ENCODE measurements around the gene EXOC6B. TPM values are rescaled to one million over a fixed set of nuclear protein-coding genes. Genes with fewer than 3 reads are reported as not detected.

EXOC6B gene
- total RNA-seq, 2 donors from 2014 or later = 11.7 to 12.9 TPM

DNA sequence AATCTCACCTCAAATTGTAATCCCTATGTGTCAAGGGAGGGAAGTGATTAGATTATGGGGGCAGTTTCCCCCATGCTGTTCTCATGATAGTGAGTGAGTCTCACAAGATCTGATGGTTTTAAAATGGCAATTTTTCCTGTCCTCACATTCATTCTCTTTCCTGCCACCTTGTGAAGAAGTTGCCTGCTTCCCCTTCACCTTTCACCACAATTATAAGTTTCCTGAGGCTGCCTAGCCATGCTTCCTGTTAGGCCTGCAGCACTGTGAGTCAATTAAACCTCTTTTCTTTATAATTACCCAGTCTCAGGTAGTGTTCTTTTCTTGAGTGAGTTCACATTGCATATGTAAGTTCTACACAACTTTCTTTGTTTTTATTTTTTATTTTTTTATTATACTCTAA lies 271.5 kb downstream of the EXOC6B start:
- no peaks in the 10 kb centered on the region for H3K9me3 ChIP-seq
- H3K27me3 ChIP-seq = no peaks in the 10 kb centered on the region
- ATAC-seq (no peak), DNase-seq (no peak)
- no peak overlapping the region for H3K4me3 ChIP-seq
- H3K27ac ChIP-seq = no peak overlapping the region
- no peaks in the 10 kb centered on the region for H3K36me3 ChIP-seq (replicated peaks in 1 of 2; ENCODE audit: insufficient read depth in 1 of 2, low read depth in 2 of 2)
- H3K4me1 ChIP-seq = peaks cover 3% of the 10 kb centered on the region
- intact Hi-C loops (cut with DNase I) = no loop called here
- no peak for TF ChIP-seq POLR2A (IDR thresholded peaks at IDR 0.05)
- TF ChIP-seq, protein P1, sequence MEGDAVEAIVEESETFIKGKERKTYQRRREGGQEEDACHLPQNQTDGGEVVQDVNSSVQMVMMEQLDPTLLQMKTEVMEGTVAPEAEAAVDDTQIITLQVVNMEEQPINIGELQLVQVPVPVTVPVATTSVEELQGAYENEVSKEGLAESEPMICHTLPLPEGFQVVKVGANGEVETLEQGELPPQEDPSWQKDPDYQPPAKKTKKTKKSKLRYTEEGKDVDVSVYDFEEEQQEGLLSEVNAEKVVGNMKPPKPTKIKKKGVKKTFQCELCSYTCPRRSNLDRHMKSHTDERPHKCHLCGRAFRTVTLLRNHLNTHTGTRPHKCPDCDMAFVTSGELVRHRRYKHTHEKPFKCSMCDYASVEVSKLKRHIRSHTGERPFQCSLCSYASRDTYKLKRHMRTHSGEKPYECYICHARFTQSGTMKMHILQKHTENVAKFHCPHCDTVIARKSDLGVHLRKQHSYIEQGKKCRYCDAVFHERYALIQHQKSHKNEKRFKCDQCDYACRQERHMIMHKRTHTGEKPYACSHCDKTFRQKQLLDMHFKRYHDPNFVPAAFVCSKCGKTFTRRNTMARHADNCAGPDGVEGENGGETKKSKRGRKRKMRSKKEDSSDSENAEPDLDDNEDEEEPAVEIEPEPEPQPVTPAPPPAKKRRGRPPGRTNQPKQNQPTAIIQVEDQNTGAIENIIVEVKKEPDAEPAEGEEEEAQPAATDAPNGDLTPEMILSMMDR (IDR thresholded peaks at IDR 0.05) = no peak

DNA sequence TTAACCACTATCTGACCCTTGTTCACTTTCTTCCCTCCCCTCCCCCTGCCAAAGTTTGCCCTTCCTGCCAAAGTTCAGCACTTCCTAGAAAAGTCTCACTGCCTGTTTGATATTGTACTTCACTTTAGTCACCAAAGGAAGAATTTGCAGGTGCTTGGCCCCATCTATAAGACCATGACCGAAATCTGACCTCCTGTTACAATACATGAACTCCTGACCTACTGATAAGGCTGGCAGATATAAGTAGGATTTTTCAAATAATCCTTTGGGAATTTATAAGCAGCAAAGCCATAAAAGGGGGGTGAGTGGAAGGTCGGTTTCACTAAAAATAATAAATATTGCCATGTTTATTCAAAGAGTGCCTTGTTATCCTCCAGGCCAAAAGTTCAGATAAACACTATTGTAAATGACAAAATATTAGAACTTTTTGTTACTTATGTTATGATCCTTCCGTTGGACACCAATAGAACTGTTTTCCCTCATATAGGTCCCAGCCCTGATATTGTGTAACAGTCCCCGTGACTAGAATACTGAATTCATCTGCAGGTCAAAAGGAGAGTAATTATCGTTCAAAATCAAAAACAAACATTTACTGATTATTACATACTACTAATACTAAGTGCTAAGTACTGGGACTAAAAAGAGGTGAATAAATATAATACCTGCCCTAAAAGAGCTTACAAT lies 277.6 kb downstream of the EXOC6B start:
- no peak for DNase-seq
- Histone ChIP-seq H3K27ac (no peak overlapping the region), H3K36me3 (replicated peaks in 1 of 2; ENCODE audit: insufficient read depth in 1 of 2, low read depth in 2 of 2) (no peaks in the 10 kb centered on the region), H3K4me3 (no peak overlapping the region), H3K9me3 (no peaks in the 10 kb centered on the region), H3K27me3 (no peaks in the 10 kb centered on the region), H3K4me1 (no peaks in the 10 kb centered on the region)
- no peak for TF ChIP-seq POLR2A (IDR thresholded peaks at IDR 0.05)
- TF ChIP-seq, protein P1 (IDR thresholded peaks at IDR 0.05) = no peak
- 45 to 61% methylated on average over 5 of the region's 5 CpGs for WGBS, 2 donors
- no peak for ATAC-seq
- intact Hi-C loops (cut with DNase I) = no loop called here

DNA sequence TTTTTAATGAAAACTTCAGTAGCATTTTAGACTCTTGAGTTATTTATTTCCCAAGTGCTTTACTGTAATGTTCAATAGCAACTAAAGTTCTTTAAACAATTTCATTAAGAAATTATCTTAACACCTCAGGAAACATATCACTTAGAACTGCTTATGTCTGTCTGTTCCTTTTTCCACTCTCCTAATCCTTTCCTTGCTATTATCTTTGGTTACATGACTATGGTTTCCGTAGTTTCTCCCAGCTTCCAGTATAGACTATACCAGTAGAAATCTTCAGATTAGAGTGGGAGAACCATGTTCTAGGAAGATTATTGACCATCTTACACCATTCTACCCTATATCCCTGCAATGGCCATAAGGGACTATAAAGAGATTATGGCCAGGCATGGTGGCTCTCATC lies 280.0 kb downstream of the EXOC6B start:
- Histone ChIP-seq H3K4me3 (no peak overlapping the region), H3K27me3 (no peaks in the 10 kb centered on the region), H3K4me1 (no peaks in the 10 kb centered on the region), H3K36me3 (replicated peaks in 1 of 2; ENCODE audit: insufficient read depth in 1 of 2, low read depth in 2 of 2) (no peaks in the 10 kb centered on the region), H3K27ac (no peak overlapping the region), H3K9me3 (no peaks in the 10 kb centered on the region)
- TF ChIP-seq, protein P1 (IDR thresholded peaks at IDR 0.05) = no peak
- no peak for TF ChIP-seq POLR2A (IDR thresholded peaks at IDR 0.05)
- DNase-seq = no peak
- ATAC-seq = no peak
- intact Hi-C loops (cut with DNase I) = no loop called here
- WGBS, 2 donors = 100% methylated on average over 1 of the region's 1 CpG

DNA sequence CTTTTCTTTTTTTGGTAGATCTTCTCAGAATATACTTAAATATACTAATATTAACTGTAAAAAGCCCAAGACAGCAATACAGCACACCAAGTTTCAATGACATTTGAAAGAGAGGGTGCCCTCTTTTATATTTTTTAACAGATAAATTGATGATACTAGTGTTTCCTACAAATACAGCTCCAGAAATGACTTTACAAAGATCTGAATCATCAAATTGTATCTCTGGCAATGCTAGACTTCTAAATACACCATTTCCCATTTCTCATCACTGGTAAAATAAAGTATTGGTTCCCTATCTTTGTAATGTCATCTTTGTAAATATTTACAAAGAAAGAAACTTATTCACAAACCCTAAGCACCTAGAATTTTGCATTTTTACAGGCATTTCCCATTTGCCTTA lies 281.3 kb downstream of the EXOC6B start:
- intact Hi-C loops (cut with DNase I) = no loop called here
- Histone ChIP-seq H3K4me3 (no peak overlapping the region), H3K9me3 (no peaks in the 10 kb centered on the region), H3K27ac (no peak overlapping the region), H3K36me3 (replicated peaks in 1 of 2; ENCODE audit: insufficient read depth in 1 of 2, low read depth in 2 of 2) (no peaks in the 10 kb centered on the region), H3K4me1 (no peaks in the 10 kb centered on the region), H3K27me3 (no peaks in the 10 kb centered on the region)
- no peak for ATAC-seq
- TF ChIP-seq, protein P1 (IDR thresholded peaks at IDR 0.05) = no peak
- TF ChIP-seq POLR2A (IDR thresholded peaks at IDR 0.05) = no peak
- DNase-seq = no peak

DNA sequence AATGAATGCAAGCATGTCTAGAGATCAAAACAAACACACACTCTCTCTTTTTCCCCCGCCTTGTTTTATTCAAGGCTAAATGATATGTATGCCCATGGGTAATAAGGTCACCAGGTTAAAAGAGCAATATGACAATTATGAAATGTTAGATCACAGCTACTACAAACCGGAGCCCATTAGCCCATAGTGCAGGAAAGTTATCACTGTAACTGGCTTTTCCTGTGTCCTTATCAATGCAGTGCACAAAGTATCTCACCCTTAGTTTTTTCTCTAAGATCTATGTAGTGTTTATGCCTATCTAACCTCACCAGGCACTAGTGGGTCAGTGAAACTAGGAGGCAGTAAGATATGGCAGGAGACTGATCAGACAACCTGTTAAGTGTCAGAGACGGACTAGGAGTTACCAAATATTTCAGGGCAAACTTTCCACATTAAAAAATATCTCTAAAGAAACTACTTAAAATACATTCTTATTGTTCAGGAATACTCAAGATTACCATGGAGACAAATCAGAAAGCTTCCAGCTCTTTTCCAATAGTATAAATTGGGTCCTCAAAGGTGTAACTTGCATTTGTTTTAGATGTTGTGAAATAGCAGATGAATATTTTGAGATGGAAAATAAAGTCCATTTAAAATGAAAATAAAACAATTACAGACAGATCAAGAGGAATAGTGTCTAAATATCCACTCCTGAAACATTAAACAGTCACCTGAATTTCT lies 282.2 kb downstream of the EXOC6B start:
- no peaks in the 10 kb centered on the region for H3K4me1 ChIP-seq
- intact Hi-C loops (cut with DNase I) = no loop called here
- TF ChIP-seq POLR2A (IDR thresholded peaks at IDR 0.05) = no peak
- TF ChIP-seq, protein P1 (IDR thresholded peaks at IDR 0.05) = no peak
- H3K27me3 ChIP-seq = no peaks in the 10 kb centered on the region
- H3K36me3 ChIP-seq (replicated peaks in 1 of 2; ENCODE audit: insufficient read depth in 1 of 2, low read depth in 2 of 2) = no peaks in the 10 kb centered on the region
- H3K4me3 ChIP-seq = no peak overlapping the region
- ATAC-seq = no peak
- no peak for DNase-seq
- WGBS, 2 donors = 80 to 83% methylated on average over 3 of the region's 3 CpGs
- H3K9me3 ChIP-seq = no peaks in the 10 kb centered on the region
- H3K27ac ChIP-seq = no peak overlapping the region

Data from body of pancreas (tissue), 4 donors.